ENCODE measurements around the gene SUPT3H. TPM values are rescaled to one million over a fixed set of nuclear protein-coding genes. Genes with fewer than 3 reads are reported as not detected.
A peak's percentile ranks its signal among the peaks of the same experiment; 100 is the strongest.

The SUPT3H gene
- total and polyA plus RNA-seq, 2 of the 13 experiments (the other 11 are each of a cell fraction or from before 2014, with no cell fraction given): 11.9 to 36.1 TPM

DNA sequence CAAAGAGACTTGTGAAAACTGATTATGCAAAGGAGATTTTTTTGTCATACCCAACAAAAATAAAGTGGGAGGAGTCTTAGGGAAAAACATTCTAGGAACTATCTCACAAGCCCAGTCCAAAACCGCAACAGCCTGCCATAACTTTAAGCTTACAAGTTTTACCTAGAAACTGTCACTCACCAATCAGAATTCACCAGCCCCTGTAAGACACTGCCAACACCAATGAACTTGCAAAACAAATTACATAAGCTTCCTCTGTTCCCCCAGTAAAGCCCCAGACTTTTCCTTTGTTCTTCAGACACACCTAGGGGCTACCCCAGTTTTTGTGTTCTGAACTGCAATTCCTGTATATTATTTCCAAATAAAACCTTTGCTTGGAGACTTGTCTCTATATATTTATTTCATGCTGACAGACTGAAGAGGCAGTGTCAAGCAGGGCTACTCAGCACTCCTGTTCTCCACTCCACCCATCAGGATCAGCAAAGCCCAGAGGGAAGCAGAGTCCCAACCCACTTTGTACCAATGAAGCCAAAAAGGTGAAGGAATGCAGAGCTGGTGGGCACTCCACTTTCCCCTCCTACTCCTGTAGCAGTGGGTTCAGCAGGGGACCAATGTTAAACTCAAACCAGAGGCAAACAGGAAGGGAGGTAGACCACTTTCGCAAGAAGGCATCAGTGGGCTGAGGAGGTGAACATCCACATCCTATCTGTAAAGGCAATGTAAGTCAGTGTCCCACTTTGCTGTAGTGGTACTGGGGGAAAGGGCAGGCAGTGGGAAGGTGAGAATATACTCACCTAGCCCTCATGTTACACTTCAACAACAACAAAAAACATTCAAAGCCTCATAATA lies 192.1 kb downstream of the SUPT3H start (continued):
- TF ChIP-seq CSRNP2 (CRISPR knock-in tag; conservative IDR thresholded peaks at IDR 0.05; ENCODE audit: low read depth): no peak
- no peak for TF ChIP-seq FOXK2 (IDR thresholded peaks at IDR 0.05)
- no peak for TF ChIP-seq GABPA (IDR thresholded peaks at IDR 0.05; ENCODE audit: low read depth, low read length)
- 0 out of 2 replicates have a peak, but pooled peaks have one; percentile 9 for TF ChIP-seq GABPA (CRISPR knock-in tag; IDR thresholded peaks at IDR 0.05; ENCODE audit: low read depth)
- TF ChIP-seq MEIS2 (CRISPR knock-in tag; IDR thresholded peaks at IDR 0.05): no peak
- no peak for TF ChIP-seq ETV6 (CRISPR knock-in tag; conservative IDR thresholded peaks at IDR 0.05)
- no peak for TF ChIP-seq HES4 (CRISPR knock-in tag; IDR thresholded peaks at IDR 0.05; ENCODE audit: borderline replicate concordance)
- 0 out of 2 replicates have a peak, but pooled peaks have one; percentile 15 for TF ChIP-seq PITX1 (CRISPR knock-in tag; IDR thresholded peaks at IDR 0.05)
- TF ChIP-seq ZNF660 (CRISPR knock-in tag; IDR thresholded peaks at IDR 0.05; ENCODE audit: borderline replicate concordance, low read depth): no peak
- TF ChIP-seq ZNF639 (CRISPR knock-in tag; conservative IDR thresholded peaks at IDR 0.05): no peak
- TF ChIP-seq MXI1 (IDR thresholded peaks at IDR 0.05; ENCODE audit: borderline replicate concordance, low read depth, low read length): no peak
- no peak for TF ChIP-seq ZNF773 (CRISPR knock-in tag; IDR thresholded peaks at IDR 0.05; ENCODE audit: borderline replicate concordance)
- TF ChIP-seq ZNF232 (CRISPR knock-in tag; IDR thresholded peaks at IDR 0.05; ENCODE audit: borderline replicate concordance): no peak
- TF ChIP-seq ASH2L (IDR thresholded peaks at IDR 0.05; ENCODE audit: insufficient read length, low read depth, low read length): no peak
- TF ChIP-seq ZMYM4 (CRISPR knock-in tag; IDR thresholded peaks at IDR 0.05): peak; percentile 69
- no peak for TF ChIP-seq SNAPC2 (CRISPR knock-in tag; IDR thresholded peaks at IDR 0.05)
- no peak for TF ChIP-seq TBX2 (CRISPR knock-in tag; IDR thresholded peaks at IDR 0.05; ENCODE audit: borderline replicate concordance)
- no peak for TF ChIP-seq ARNT (IDR thresholded peaks at IDR 0.05)
- peak; percentile 66 for TF ChIP-seq POGZ (CRISPR knock-in tag; IDR thresholded peaks at IDR 0.05)
- no peak for TF ChIP-seq ZSCAN29 (CRISPR knock-in tag; conservative IDR thresholded peaks at IDR 0.05)
- TF ChIP-seq ZNF30 (CRISPR knock-in tag; IDR thresholded peaks at IDR 0.05): no peak
- no peak for TF ChIP-seq SRF (IDR thresholded peaks at IDR 0.05; ENCODE audit: low read depth, low read length)
- TF ChIP-seq CEBPG (CRISPR knock-in tag; IDR thresholded peaks at IDR 0.05): peak; percentile 67
- TF ChIP-seq CBX1 (IDR thresholded peaks at IDR 0.05; ENCODE audit: low read depth): no peak
- peak; percentile 21; the same call in 1 of the 2 replicates for TF ChIP-seq PPARG (CRISPR knock-in tag; conservative IDR thresholded peaks at IDR 0.05)
- TF ChIP-seq ZNF362 (CRISPR knock-in tag; IDR thresholded peaks at IDR 0.05; ENCODE audit: borderline replicate concordance): no peak
- TF ChIP-seq POLR2AphosphoS5 (IDR thresholded peaks at IDR 0.05; ENCODE audit: low read depth, low read length): no peak
- TF ChIP-seq ZNF577 (CRISPR knock-in tag; IDR thresholded peaks at IDR 0.05; ENCODE audit: borderline replicate concordance, low read depth): no peak
- no peak for TF ChIP-seq ZKSCAN8 (CRISPR knock-in tag; IDR thresholded peaks at IDR 0.05; ENCODE audit: borderline replicate concordance)

Measured in HepG2 (cell line).